HEK293 (cell line): ENCODE data around the gene ZNF385D.

Source experiments
- CTCF ChIA-PET: fragments of 350-600 bp; formaldehyde crosslinking; extraction: SDS; loops from one replicate; lab custom pipeline; 2021; ENCODE audit warnings: antibody characterized with exemption; lab: Yijun Ruan, JAX
- POLR2A ChIA-PET: fragments of 300-600 bp; formaldehyde crosslinking; extraction: SDS; loops from one replicate; lab custom pipeline; 2020; ENCODE audit warnings: antibody characterized with exemption, inconsistent platforms; lab: Yijun Ruan, JAX
- H3K27ac ChIP-seq: fragments of 200-500 bp; sonication (Bioruptor generic); 2 replicates; pipeline ENCODE4 v1.5.1; 2014; ENCODE audit warnings: low read depth, low read length, control low read depth, inconsistent platforms; ENCODE audit errors: extremely low read depth
- H3K36me3 ChIP-seq, 2 experiments: fragments of 200-500 bp in 1 of 2; sonication (Bioruptor generic) in 1 of 2; 1 replicate in 1 of 2; 2 replicates in 1 of 2; pipeline ENCODE4 v1.5.1; 2014 to 2017; ENCODE audit warnings: inconsistent platforms in 2 of 2, low read length in 2 of 2; ENCODE audit not compliant: control insufficient read depth in 2 of 2, insufficient read depth in 1 of 2
- H3K4me1 ChIP-seq: fragments of 200-500 bp; sonication (Bioruptor generic); 2 replicates; pipeline ENCODE4 v1.5.1; 2014; ENCODE audit warnings: mild to moderate bottlenecking, low read length, inconsistent platforms; ENCODE audit not compliant: control insufficient read depth, insufficient read depth
- H3K4me3 ChIP-seq: 2 replicates; pipeline ENCODE4 v1.5.1; 2011; ENCODE audit warnings: low read depth, mild to moderate bottlenecking, control low read depth, low read length, moderate library complexity
- H3K9me3 ChIP-seq: fragments of 200-500 bp; sonication (Bioruptor generic); 2 replicates; pipeline ENCODE4 v1.5.1; 2014; ENCODE audit warnings: low read depth, low read length, inconsistent platforms; ENCODE audit not compliant: control insufficient read depth, insufficient read depth
- AEBP2 ChIP-seq: fragments of 450-650 bp; formaldehyde crosslinking; IDR thresholded peaks from 2 replicates; pipeline ENCODE4 v1.5.1; 2016; ENCODE audit warnings: missing biosample characterization, missing genetic modification characterization, borderline replicate concordance
- EGR2 ChIP-seq: fragments of 450-650 bp; formaldehyde crosslinking; IDR thresholded peaks from 2 replicates; pipeline ENCODE4 v1.5.1; 2016; ENCODE audit warnings: low read depth, missing biosample characterization, missing genetic modification characterization
- FEZF1 ChIP-seq: fragments of 450-650 bp; formaldehyde crosslinking; IDR thresholded peaks from 2 replicates; pipeline ENCODE4 v1.5.1; 2016; ENCODE audit warnings: missing biosample characterization, missing genetic modification characterization
- GLIS1 ChIP-seq: fragments of 450-650 bp; formaldehyde crosslinking; IDR thresholded peaks from 2 replicates; pipeline ENCODE4 v1.5.1; 2016; ENCODE audit warnings: missing biosample characterization, missing genetic modification characterization
- HOXA7 ChIP-seq: sonication (generic); formaldehyde crosslinking; IDR thresholded peaks from 2 replicates; pipeline ENCODE4 v1.8.1; 2022; ENCODE audit warnings: missing genetic modification reagents, borderline replicate concordance
- IKZF3 ChIP-seq: fragments of 450-650 bp; IDR thresholded peaks from 2 replicates; pipeline ENCODE4 v1.5.0; 2018; ENCODE audit warnings: missing biosample characterization, mild to moderate bottlenecking, missing genetic modification characterization, moderate library complexity
- OSR2 ChIP-seq: fragments of 450-650 bp; formaldehyde crosslinking; IDR thresholded peaks from 2 replicates; pipeline ENCODE4 v1.5.1; 2016; ENCODE audit warnings: missing biosample characterization, missing genetic modification characterization
- PATZ1 ChIP-seq: fragments of 450-650 bp; formaldehyde crosslinking; IDR thresholded peaks from 2 replicates; pipeline ENCODE4 v1.5.1; 2016; ENCODE audit warnings: missing biosample characterization, missing genetic modification characterization
- SCRT1 ChIP-seq: fragments of 450-650 bp; formaldehyde crosslinking; IDR thresholded peaks from 2 replicates; pipeline ENCODE4 v1.5.1; 2016; ENCODE audit warnings: missing biosample characterization, missing genetic modification characterization, borderline replicate concordance
- TRIM28 ChIP-seq: IDR thresholded peaks from 2 replicates; pipeline ENCODE4 v1.6.1; 2011; ENCODE audit warnings: low read length, control low read depth, borderline replicate concordance
- ZNF132 ChIP-seq: fragments of 450-650 bp; formaldehyde crosslinking; IDR thresholded peaks from 2 replicates; pipeline ENCODE4 v1.5.1; 2017; ENCODE audit warnings: missing biosample characterization, missing genetic modification characterization, borderline replicate concordance
- ZNF146 ChIP-seq: fragments of 450-650 bp; formaldehyde crosslinking; IDR thresholded peaks from 2 replicates; pipeline ENCODE4 v1.5.1; 2016; ENCODE audit warnings: missing biosample characterization, missing genetic modification characterization
- ZNF148 ChIP-seq: fragments of 450-650 bp; formaldehyde crosslinking; IDR thresholded peaks from 2 replicates; pipeline ENCODE4 v1.5.0; 2017; ENCODE audit warnings: missing biosample characterization, missing genetic modification characterization, borderline replicate concordance
- ZNF2 ChIP-seq: fragments of 450-650 bp; formaldehyde crosslinking; IDR thresholded peaks from 2 replicates; pipeline ENCODE4 v1.5.1; 2016; ENCODE audit warnings: missing biosample characterization, missing genetic modification characterization
- ZNF223 ChIP-seq: fragments of 450-650 bp; formaldehyde crosslinking; IDR thresholded peaks from 2 replicates; pipeline ENCODE4 v1.5.1; 2016; ENCODE audit warnings: missing biosample characterization, missing genetic modification characterization
- ZNF248 ChIP-seq: fragments of 450-650 bp; formaldehyde crosslinking; IDR thresholded peaks from 2 replicates; pipeline ENCODE4 v1.5.1; 2017; ENCODE audit warnings: missing biosample characterization, missing genetic modification characterization
- ZNF280C ChIP-seq: fragments of 450-650 bp; formaldehyde crosslinking; IDR thresholded peaks from 2 replicates; pipeline ENCODE4 v1.5.1; 2016; ENCODE audit warnings: missing biosample characterization, missing genetic modification characterization
- ZNF341 ChIP-seq: fragments of 450-650 bp; formaldehyde crosslinking; IDR thresholded peaks from 2 replicates; pipeline ENCODE4; 2016; ENCODE audit warnings: low read depth, missing biosample characterization, missing genetic modification characterization
- ZNF394 ChIP-seq: fragments of 450-650 bp; formaldehyde crosslinking; IDR thresholded peaks from 2 replicates; pipeline ENCODE4 v1.5.1; 2016; ENCODE audit warnings: missing biosample characterization, missing genetic modification characterization, mild to moderate bottlenecking, moderate library complexity, borderline replicate concordance
- ZNF433 ChIP-seq: fragments of 450-650 bp; formaldehyde crosslinking; IDR thresholded peaks from 2 replicates; pipeline ENCODE4 v1.5.1; 2016; ENCODE audit warnings: missing biosample characterization, missing genetic modification characterization, low read depth
- ZNF48 ChIP-seq: fragments of 450-650 bp; formaldehyde crosslinking; IDR thresholded peaks from 2 replicates; pipeline ENCODE4 v1.5.1; 2016; ENCODE audit warnings: missing biosample characterization, missing genetic modification characterization
- ZNF514 ChIP-seq: fragments of 450-650 bp; formaldehyde crosslinking; IDR thresholded peaks from 2 replicates; pipeline ENCODE4 v1.5.1; 2016; ENCODE audit warnings: missing biosample characterization, missing genetic modification characterization
- ZNF529 ChIP-seq: fragments of 450-650 bp; formaldehyde crosslinking; IDR thresholded peaks from 2 replicates; pipeline ENCODE4 v1.5.1; 2017; ENCODE audit warnings: missing genetic modification characterization, missing biosample characterization; ENCODE audit not compliant: insufficient replicate concordance
- ZNF621 ChIP-seq: fragments of 450-650 bp; formaldehyde crosslinking; IDR thresholded peaks from 2 replicates; pipeline ENCODE4 v1.5.1; 2017; ENCODE audit warnings: missing biosample characterization, missing genetic modification characterization
- ZNF654 ChIP-seq: fragments of 450-650 bp; formaldehyde crosslinking; IDR thresholded peaks from 2 replicates; pipeline ENCODE4 v1.5.1; 2016; ENCODE audit warnings: low read depth, missing biosample characterization, missing genetic modification characterization
- ZNF670 ChIP-seq: fragments of 450-650 bp; formaldehyde crosslinking; IDR thresholded peaks from 2 replicates; pipeline ENCODE4 v1.5.1; 2016; ENCODE audit warnings: missing biosample characterization, missing genetic modification characterization, low read depth
- ZNF76 ChIP-seq: fragments of 450-650 bp; formaldehyde crosslinking; IDR thresholded peaks from 2 replicates; pipeline ENCODE4; 2016; ENCODE audit warnings: low read depth, missing biosample characterization, missing genetic modification characterization, borderline replicate concordance
- ZNF791 ChIP-seq: fragments of 450-650 bp; formaldehyde crosslinking; IDR thresholded peaks from 2 replicates; pipeline ENCODE4 v1.5.1; 2016; ENCODE audit warnings: missing biosample characterization, missing genetic modification characterization
- ZSCAN16 ChIP-seq: fragments of 450-650 bp; formaldehyde crosslinking; IDR thresholded peaks from 2 replicates; pipeline ENCODE4 v1.5.1; 2016; ENCODE audit warnings: missing biosample characterization, missing genetic modification characterization

Gene ZNF385D

DNA sequence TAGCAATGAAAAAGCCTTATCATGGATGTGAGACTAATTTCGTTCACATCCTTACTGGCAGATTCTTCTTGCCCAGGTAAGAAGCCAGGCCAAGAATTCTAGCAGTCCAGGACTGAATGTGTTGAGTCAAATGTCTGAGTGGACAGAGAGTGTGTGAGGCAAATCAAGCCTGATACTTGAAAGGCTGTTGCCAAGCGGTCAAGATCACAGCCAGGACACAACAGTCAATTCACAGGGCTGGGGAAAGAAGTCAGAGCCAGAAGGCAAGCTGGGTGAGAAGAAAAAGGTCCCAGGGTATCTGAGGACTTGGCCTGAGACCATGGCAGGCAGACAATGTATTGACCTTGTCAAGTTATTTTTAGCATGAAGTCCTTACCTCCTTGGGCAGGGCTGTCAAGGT lies 301.3 kb downstream of the ZNF385D start:
- Histone ChIP-seq H3K4me1 (no peaks in the 10 kb centered on the region), H3K4me3 (no peak overlapping the region), H3K36me3 (no peaks in the 10 kb centered on the region), H3K27ac (no peak overlapping the region), H3K9me3 (no peaks in the 10 kb centered on the region)
- POLR2A ChIA-PET: no interaction called here
- TF ChIP-seq OSR2 (tag by site-specific recombination) (no peak), ZNF433 (tag by site-specific recombination) (no peak), EGR2 (no peak), ZNF394 (tag by site-specific recombination) (no peak), ZNF514 (no peak), ZNF341 (tag by site-specific recombination) (no peak), GLIS1 (tag by site-specific recombination) (no peak), HOXA7 (no peak), ZNF621 (tag by site-specific recombination) (no peak), ZNF248 (tag by site-specific recombination) (no peak), ZNF791 (tag by site-specific recombination) (no peak), ZNF148 (tag by site-specific recombination) (no peak), ZNF670 (tag by site-specific recombination) (no peak), ZNF48 (tag by site-specific recombination) (no peak), PATZ1 (no peak), ZNF280C (no peak), ZNF76 (tag by site-specific recombination) (no peak), ZNF2 (tag by site-specific recombination) (no peak), SCRT1 (tag by site-specific recombination) (no peak)
- CTCF ChIA-PET: no interaction called here

- POLR2A ChIA-PET: no interaction called here
Observed at GRCh38 chr3:21447476-21448151, 303.4 kb downstream of the ZNF385D start.

More at GRCh38 chr3:21447476-21448151, 303.4 kb downstream of the ZNF385D start:
- CTCF ChIA-PET: no interaction called here
- no peaks in the 10 kb centered on the region for H3K9me3 ChIP-seq
- no peak overlapping the region for H3K4me3 ChIP-seq
- H3K36me3 ChIP-seq: no peaks in the 10 kb centered on the region
- TF ChIP-seq FEZF1: no peak
- TF ChIP-seq ZNF223 (tag by site-specific recombination): no peak
- no peak for TF ChIP-seq ZNF146 (tag by site-specific recombination)
- TF ChIP-seq ZNF529: no peak
- TF ChIP-seq ZSCAN16 (tag by site-specific recombination): no peak
- no peak for TF ChIP-seq ZNF654 (tag by site-specific recombination)
- TF ChIP-seq ZNF132: no peak
- no peak for TF ChIP-seq TRIM28
- TF ChIP-seq IKZF3 (tag by site-specific recombination): no peak
- no peak for TF ChIP-seq AEBP2
- H3K4me1 ChIP-seq: no peaks in the 10 kb centered on the region
- H3K27ac ChIP-seq: no peak overlapping the region
